ENCODE data around the gene KRT34. TPM values are rescaled to one million over a fixed set of nuclear protein-coding genes. Genes with fewer than 3 reads are reported as not detected.

The KRT34 gene
- total RNA-seq, 1 experiment from 2014 or later = not detected

GRCh38 chr17:41332239-41332638, 49.9 kb downstream of the KRT34 start:
- Histone ChIP-seq H3K79me2 (ENCODE audit: insufficient read depth, low read length) (no peaks in the 10 kb centered on the region), H3K9me3 (ENCODE audit: control insufficient read depth in 1 of 2, insufficient read depth in 1 of 2, low read depth in 1 of 2, low read length in 2 of 2) (peaks cover 0 to 4% of the 10 kb centered on the region in 2 experiments; a peak in 1 of 4 replicates), H3K36me3 (ENCODE audit: control insufficient read depth in 1 of 2, insufficient read depth in 2 of 2, low read length in 2 of 2) (no peaks in the 10 kb centered on the region), H3K4me1 (ENCODE audit: control insufficient read depth in 1 of 2, insufficient read depth in 2 of 2, low read length in 2 of 2) (peaks cover 3 to 27% of the 10 kb centered on the region in 2 experiments; a peak in 3 of 4 replicates), H3K4me3 (replicated peaks in 1 of 2; ENCODE audit: low read depth in 1 of 2, low read length in 2 of 2) (no peak overlapping the region), H3K27ac (ENCODE audit: low read depth, low read length) (no peak overlapping the region), H2AFZ (ENCODE audit: low read depth, low read length, poor library complexity, severe bottlenecking) (no peak overlapping the region), H4K20me1 (ENCODE audit: insufficient read depth) (no peaks in the 10 kb centered on the region), H3K9me2 (ENCODE audit: insufficient read depth) (no peaks in the 10 kb centered on the region), H3K27me3 (ENCODE audit: insufficient read depth, low read length) (no peaks in the 10 kb centered on the region), H3K4me2 (ENCODE audit: low read length) (no peak overlapping the region), H3K9ac (ENCODE audit: low read length) (no peak overlapping the region)
- ATAC-seq (no peak), DNase-seq (ENCODE audit: low read depth, low spot score) (no peak)
- intact Hi-C loops (cut with micrococcal nuclease) = no loop called here
- CTCF ChIA-PET = interaction anchor here (1.1 kb wide), 1 partner anchor 10 kb away, joined by 3 read pairs; no protein-coding TSS in a partner anchor
- POLR2A ChIA-PET = no interaction called here
- RAD21 ChIA-PET (ENCODE audit: low non-redundant PET in 1 of 2, low total read pairs in 2 of 2, uncharacterized antibody in 2 of 2, unreplicated experiment in 2 of 2) = interaction anchor here in 1 of 2 experiments (1.3 kb wide), 1 partner anchor 162 kb away, joined by 3 read pairs; no protein-coding TSS in a partner anchor
- TF ChIP-seq SRF (IDR thresholded peaks at IDR 0.05; ENCODE audit: low read depth) = no peak
- TF ChIP-seq ELF1 (IDR thresholded peaks at IDR 0.05; ENCODE audit: borderline replicate concordance, low read depth) = no peak
- no peak for TF ChIP-seq SP1 (IDR thresholded peaks at IDR 0.05; ENCODE audit: low read depth)
- no peak for TF ChIP-seq MAX (IDR thresholded peaks at IDR 0.05)
- no peak for TF ChIP-seq ZBTB33 (IDR thresholded peaks at IDR 0.05; ENCODE audit: extremely low read depth, insufficient replicate concordance, low read length)
- no peak for TF ChIP-seq RAD21 (IDR thresholded peaks at IDR 0.05; ENCODE audit: low read depth)
- no peak for TF ChIP-seq CBX3 (IDR thresholded peaks at IDR 0.05; ENCODE audit: low read depth)
- no peak for TF ChIP-seq JUND (IDR thresholded peaks at IDR 0.05)
- TF ChIP-seq CTCF (IDR thresholded peaks at IDR 0.05 in 2 of 3, conservative IDR thresholded peaks at IDR 0.05 in 1 of 3; ENCODE audit: borderline replicate concordance in 1 of 3, insufficient read depth in 1 of 3, low read depth in 2 of 3, low read length in 2 of 3) = no peak
- no peak for TF ChIP-seq EGR1 (IDR thresholded peaks at IDR 0.05; ENCODE audit: low read depth)
- no peak for TF ChIP-seq CEBPB (IDR thresholded peaks at IDR 0.05; ENCODE audit: low read depth)
- no peak for TF ChIP-seq SIN3A (IDR thresholded peaks at IDR 0.05; ENCODE audit: low read depth)
- no peak for TF ChIP-seq POLR2A (IDR thresholded peaks at IDR 0.05; ENCODE audit: borderline replicate concordance, extremely low read depth, insufficient read depth, insufficient read length)
- TF ChIP-seq FOSL1 (IDR thresholded peaks at IDR 0.05; ENCODE audit: low read depth) = no peak
- no TSS peak for BruUV-seq (replicated peaks)

All from HCT116 (cell line).